ENCODE data around the gene ANKRD11. TPM values are rescaled to one million over a fixed set of nuclear protein-coding genes. Genes with fewer than 3 reads are reported as not detected.
A peak's percentile ranks its signal among the peaks of the same experiment; 100 is the strongest.

The ANKRD11 gene
- total RNA-seq, 1 donor from 2014 or later = 63.8 TPM

- peak; percentile 17 for DNase-seq
- Histone ChIP-seq H3K36me3 (peaks cover 7% of the 10 kb centered on the region), H3K27ac (replicated peaks) (peak overlapping the region; percentile 94), H3K4me3 (peak overlapping the region; percentile 98), H3K27me3 (ENCODE audit: low read depth) (no peaks in the 10 kb centered on the region), H3K9me3 (replicated peaks) (no peaks in the 10 kb centered on the region), H3K4me1 (peaks cover 67% of the 10 kb centered on the region)
- no peak for TF ChIP-seq CTCF (IDR thresholded peaks at IDR 0.05; ENCODE audit: borderline replicate concordance)
- intact Hi-C loops (cut with micrococcal nuclease) = no loop called here
Observed at GRCh38 chr16:89506113-89506504, 15.7 kb upstream of the ANKRD11 start.

- Histone ChIP-seq H3K27ac (replicated peaks) (peak overlapping the region; percentile 94), H3K9me3 (replicated peaks) (no peaks in the 10 kb centered on the region), H3K27me3 (ENCODE audit: low read depth) (no peaks in the 10 kb centered on the region), H3K4me3 (peak overlapping the region; percentile 98), H3K4me1 (peaks cover 67% of the 10 kb centered on the region), H3K36me3 (peaks cover under 1% of the 10 kb centered on the region)
- peak; percentile 88 for DNase-seq
- TF ChIP-seq CTCF (IDR thresholded peaks at IDR 0.05; ENCODE audit: borderline replicate concordance) = no peak
- intact Hi-C loops (cut with micrococcal nuclease) = no loop called here
Observed at GRCh38 chr16:89505204-89506112, 15.1 kb upstream of the ANKRD11 start.

- Histone ChIP-seq H3K4me1 (peaks cover 58% of the 10 kb centered on the region), H3K9me3 (replicated peaks) (no peaks in the 10 kb centered on the region), H3K27ac (replicated peaks) (peak overlapping the region; percentile 94), H3K36me3 (no peaks in the 10 kb centered on the region), H3K4me3 (no peak overlapping the region), H3K27me3 (ENCODE audit: low read depth) (no peaks in the 10 kb centered on the region)
- no peak for DNase-seq
- TF ChIP-seq CTCF (IDR thresholded peaks at IDR 0.05; ENCODE audit: borderline replicate concordance) = no peak
- intact Hi-C loops (cut with micrococcal nuclease) = no loop called here
Observed at GRCh38 chr16:89504091-89504490, 13.7 kb upstream of the ANKRD11 start.

GRCh38 chr16:89502081-89502843 lies 11.9 kb upstream of the ANKRD11 start:
- Histone ChIP-seq H3K27me3 (ENCODE audit: low read depth) (no peaks in the 10 kb centered on the region), H3K4me3 (no peak overlapping the region), H3K27ac (replicated peaks) (no peak overlapping the region), H3K36me3 (no peaks in the 10 kb centered on the region), H3K9me3 (replicated peaks) (no peaks in the 10 kb centered on the region), H3K4me1 (peaks cover 39% of the 10 kb centered on the region)
- intact Hi-C loops (cut with micrococcal nuclease) = no loop called here
- no peak for DNase-seq
- TF ChIP-seq CTCF (IDR thresholded peaks at IDR 0.05; ENCODE audit: borderline replicate concordance) = no peak

GRCh38 chr16:89499767-89500166 lies 9.4 kb upstream of the ANKRD11 start:
- no peak for TF ChIP-seq CTCF (IDR thresholded peaks at IDR 0.05; ENCODE audit: borderline replicate concordance)
- intact Hi-C loops (cut with micrococcal nuclease) = no loop called here

More at GRCh38 chr16:89499767-89500166, 9.4 kb upstream of the ANKRD11 start:
- DNase-seq = no peak
- H3K4me3 ChIP-seq = no peak overlapping the region
- no peak overlapping the region for H3K27ac ChIP-seq (replicated peaks)
- H3K27me3 ChIP-seq (ENCODE audit: low read depth) = no peaks in the 10 kb centered on the region
- H3K9me3 ChIP-seq (replicated peaks) = no peaks in the 10 kb centered on the region
- H3K4me1 ChIP-seq = peaks cover 14% of the 10 kb centered on the region
- H3K36me3 ChIP-seq = no peaks in the 10 kb centered on the region
